Keratinocyte (primary cell): ENCODE results near the gene BCHE.

ENCODE experiments used
- EZH2 ChIP-seq: IDR thresholded peaks from one replicate; pipeline ENCODE4 v1.6.1; 2012; ENCODE audit warnings: inconsistent platforms, mild to moderate bottlenecking, low read length, moderate library complexity
- TF ChIP-seq, protein P1 (sequence below), 3 experiments: IDR thresholded peaks in 1 of 3; conservative IDR thresholded peaks in 1 of 3; optimal IDR thresholded peaks in 1 of 3; 2 replicates in 2 of 3; 3 replicates in 1 of 3; pipeline versions ENCODE3 to v1.5.1; 2011; ENCODE audit warnings: low read length in 3 of 3, mild to moderate bottlenecking in 3 of 3, moderate library complexity in 2 of 3, control low read depth in 1 of 3, inconsistent platforms in 1 of 3; ENCODE audit not compliant: insufficient read depth in 2 of 3; ENCODE audit errors: extremely low read depth in 1 of 3

DNA sequence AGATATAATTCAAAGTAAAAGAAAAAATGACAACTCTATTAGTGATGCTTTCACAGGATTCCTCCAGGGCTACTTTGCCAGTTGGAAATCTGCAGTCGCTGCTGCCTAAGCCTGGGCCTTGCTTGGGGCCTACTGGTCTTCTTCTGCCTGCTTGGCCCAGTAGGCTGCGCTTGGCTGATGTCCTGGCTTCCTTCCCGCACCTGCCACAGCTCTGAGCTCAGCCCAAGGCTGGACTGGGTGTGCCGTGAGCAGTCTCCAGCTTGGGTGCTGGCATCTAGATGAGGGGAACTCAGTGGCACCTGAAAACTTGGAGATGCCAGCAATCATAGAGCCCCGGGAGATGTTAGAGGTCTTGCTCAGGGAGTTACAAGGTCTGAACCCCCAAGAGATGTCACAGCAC lies 108.3 kb downstream of the BCHE start:
- TF ChIP-seq, protein P1, sequence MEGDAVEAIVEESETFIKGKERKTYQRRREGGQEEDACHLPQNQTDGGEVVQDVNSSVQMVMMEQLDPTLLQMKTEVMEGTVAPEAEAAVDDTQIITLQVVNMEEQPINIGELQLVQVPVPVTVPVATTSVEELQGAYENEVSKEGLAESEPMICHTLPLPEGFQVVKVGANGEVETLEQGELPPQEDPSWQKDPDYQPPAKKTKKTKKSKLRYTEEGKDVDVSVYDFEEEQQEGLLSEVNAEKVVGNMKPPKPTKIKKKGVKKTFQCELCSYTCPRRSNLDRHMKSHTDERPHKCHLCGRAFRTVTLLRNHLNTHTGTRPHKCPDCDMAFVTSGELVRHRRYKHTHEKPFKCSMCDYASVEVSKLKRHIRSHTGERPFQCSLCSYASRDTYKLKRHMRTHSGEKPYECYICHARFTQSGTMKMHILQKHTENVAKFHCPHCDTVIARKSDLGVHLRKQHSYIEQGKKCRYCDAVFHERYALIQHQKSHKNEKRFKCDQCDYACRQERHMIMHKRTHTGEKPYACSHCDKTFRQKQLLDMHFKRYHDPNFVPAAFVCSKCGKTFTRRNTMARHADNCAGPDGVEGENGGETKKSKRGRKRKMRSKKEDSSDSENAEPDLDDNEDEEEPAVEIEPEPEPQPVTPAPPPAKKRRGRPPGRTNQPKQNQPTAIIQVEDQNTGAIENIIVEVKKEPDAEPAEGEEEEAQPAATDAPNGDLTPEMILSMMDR (optimal IDR thresholded peaks at IDR 0.05 in 1 of 3, IDR thresholded peaks at IDR 0.05 in 1 of 3, conservative IDR thresholded peaks at IDR 0.05 in 1 of 3; ENCODE audit: extremely low read depth in 1 of 3, insufficient read depth in 2 of 3, low read length in 3 of 3), result no peak
- TF ChIP-seq EZH2, result no peak
